Measurements from ENCODE around the gene PXT1. TPM values are rescaled to one million over a fixed set of nuclear protein-coding genes. Genes with fewer than 3 reads are reported as not detected.
A peak's percentile ranks its signal among the peaks of the same experiment; 100 is the strongest.

Gene PXT1
- total RNA-seq, 1 donor from 2014 or later: not detected

DNA sequence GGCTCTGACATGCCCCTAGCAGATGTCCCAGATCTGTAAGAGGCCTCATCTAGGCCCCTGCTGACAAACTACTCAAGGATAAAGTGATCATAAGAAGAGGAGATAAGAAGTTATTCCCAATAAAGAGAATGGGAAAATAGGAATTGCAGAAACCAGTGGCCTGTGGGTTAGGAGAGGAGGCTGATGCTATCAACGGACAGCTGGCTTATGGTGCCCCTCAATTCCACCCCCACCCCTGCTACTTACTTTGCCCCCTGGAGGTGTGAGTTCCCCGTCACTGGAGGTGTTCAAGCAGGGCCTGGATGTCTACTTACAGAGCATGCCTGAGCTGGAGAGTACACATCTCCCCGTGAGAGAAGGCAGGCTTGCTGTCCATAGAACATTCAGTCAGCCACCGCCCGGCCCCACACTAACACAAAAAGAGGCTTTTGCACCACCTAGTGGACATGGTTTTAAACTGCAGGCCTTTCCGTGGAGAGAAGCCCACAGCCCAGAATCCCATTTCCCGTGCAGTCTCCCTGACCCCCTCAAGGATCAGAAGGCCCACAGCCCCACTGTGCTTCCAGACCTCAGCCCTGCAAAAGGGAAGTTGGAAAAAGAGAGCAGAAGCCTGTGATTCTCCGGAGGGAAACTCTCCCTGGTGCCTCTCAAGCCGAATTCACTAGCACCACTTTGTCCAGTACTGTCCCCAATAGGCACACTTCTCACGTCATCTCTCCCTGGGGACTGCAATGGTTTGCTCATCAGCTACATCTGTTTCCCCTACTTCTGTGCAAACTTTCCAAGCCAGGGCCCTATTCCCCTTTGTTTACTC is 82.2 kb downstream of the PXT1 start:
- peak; percentile 92 for DNase-seq (ENCODE audit: missing footprints)

GRCh38 chr6:36358226-36358915 is 84.3 kb downstream of the PXT1 start:
- DNase-seq (ENCODE audit: missing footprints): no peak
- intact Hi-C loops (cut with DNase I): no loop called here
- ATAC-seq: no peak

More for the DNA sequence above, 82.2 kb downstream of the PXT1 start:
- ATAC-seq: peak; percentile 91
- intact Hi-C loops (cut with DNase I): loop anchor here (1.0 to 10.0 kb wide), 4 partner anchors 19 to 336 kb away; partner anchors contain the start of genes MAPK14 and SLC26A8

- no peak for DNase-seq (ENCODE audit: missing footprints)
- intact Hi-C loops (cut with DNase I): no loop called here
- no peak for ATAC-seq
These were observed 84.8 kb downstream of the PXT1 start for GRCh38 chr6:36357872-36358225.

- DNase-seq (ENCODE audit: missing footprints): no peak
- no peak for ATAC-seq
- intact Hi-C loops (cut with DNase I): no loop called here
These were observed 86.8 kb downstream of the PXT1 start for GRCh38 chr6:36355819-36356218.

- DNase-seq (ENCODE audit: missing footprints): no peak
- intact Hi-C loops (cut with DNase I): no loop called here
- ATAC-seq: no peak
These were observed 89.2 kb downstream of the PXT1 start for GRCh38 chr6:36353411-36353915.

GRCh38 chr6:36352477-36353157 is 90.0 kb downstream of the PXT1 start:
- intact Hi-C loops (cut with DNase I): no loop called here
- DNase-seq (ENCODE audit: missing footprints) (no peak), ATAC-seq (no peak)

DNA sequence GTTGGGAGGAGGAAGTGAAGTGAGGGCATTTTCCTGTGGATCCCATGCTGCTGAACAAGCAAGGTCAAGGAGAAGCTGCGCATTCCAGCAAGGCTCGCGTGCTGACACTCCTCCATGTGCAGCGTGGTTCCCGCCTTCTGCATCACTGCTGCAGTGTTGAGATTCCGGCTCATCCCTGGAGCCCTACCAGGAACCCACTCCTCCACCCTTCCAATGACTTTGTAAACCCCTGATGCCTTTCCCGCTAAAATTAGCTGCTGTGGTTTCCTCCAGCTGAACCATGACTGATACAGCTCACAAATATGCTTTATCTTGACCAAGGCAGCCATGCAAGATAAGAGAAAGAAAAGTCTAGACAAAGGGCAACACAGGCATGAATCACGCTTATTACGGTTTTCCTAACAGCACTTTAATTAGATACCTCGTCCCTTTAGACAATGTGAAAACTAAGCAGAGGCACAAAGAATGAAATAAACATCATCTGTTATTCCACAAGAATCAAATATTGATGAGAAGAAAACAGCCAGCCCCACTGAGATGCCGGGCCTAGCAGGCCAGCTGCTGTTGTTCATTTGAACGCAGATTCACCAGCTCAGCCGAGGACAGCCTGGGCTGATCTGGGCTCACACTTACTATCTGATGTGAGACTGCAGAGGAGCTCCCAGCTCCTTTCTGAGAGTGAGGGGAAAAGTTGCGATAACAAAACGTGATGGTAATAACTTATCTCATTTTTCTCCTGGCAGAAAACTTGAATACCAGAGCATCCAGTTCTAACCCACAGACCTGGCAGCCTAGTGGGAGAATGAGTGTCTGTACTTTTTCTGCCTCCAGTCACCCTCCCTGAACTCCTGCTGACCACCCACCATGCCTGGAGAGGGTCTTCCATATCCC is 91.7 kb downstream of the PXT1 start:
- no peak for ATAC-seq
- intact Hi-C loops (cut with DNase I): no loop called here
- DNase-seq (ENCODE audit: missing footprints): no peak

- intact Hi-C loops (cut with DNase I): no loop called here
- DNase-seq (ENCODE audit: missing footprints) (no peak), ATAC-seq (no peak)
These were observed 92.6 kb downstream of the PXT1 start for GRCh38 chr6:36350082-36350481.

GRCh38 chr6:36349240-36349639 is 93.4 kb downstream of the PXT1 start:
- DNase-seq (ENCODE audit: missing footprints): no peak
- no peak for ATAC-seq
- intact Hi-C loops (cut with DNase I): no loop called here

- ATAC-seq (no peak), DNase-seq (ENCODE audit: missing footprints) (no peak)
- intact Hi-C loops (cut with DNase I): no loop called here
These were observed 95.0 kb downstream of the PXT1 start for GRCh38 chr6:36347621-36348020.

DNA sequence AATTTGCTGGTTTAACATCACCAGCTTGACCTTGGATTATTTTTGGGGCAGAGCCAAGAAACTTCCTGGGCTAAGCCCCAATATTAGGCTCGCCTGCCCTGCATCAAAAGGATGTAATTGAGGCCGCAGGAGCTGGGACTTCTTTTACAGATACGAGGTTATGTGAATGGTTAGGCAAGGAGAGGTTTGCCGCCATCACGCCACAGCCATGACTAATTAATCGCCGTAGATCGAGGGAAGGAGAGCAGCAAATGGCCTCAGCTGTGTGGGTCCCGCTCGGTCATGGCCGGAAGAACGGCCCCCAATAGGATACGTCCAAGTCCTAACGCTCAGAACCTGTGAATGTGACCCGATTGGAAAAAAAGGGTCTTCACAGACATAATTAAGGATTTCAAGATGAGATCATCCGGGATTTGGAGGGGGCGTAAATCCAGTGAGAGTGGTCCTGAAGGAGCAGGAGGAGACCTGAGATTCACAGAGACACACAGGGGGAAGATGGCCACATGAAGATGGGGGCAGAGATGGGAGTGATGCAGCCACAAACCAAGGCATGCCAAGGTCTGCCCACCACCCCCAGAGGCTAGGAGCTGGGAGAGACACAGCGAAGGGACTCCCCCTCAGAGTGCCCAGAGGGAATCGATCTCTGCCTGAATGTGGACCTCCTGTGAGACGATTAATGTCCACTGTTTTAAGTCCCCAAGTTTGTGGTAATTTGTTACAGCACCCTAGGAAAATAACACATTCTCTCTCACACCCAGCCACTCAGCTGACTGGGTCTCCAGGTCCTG is 96.0 kb downstream of the PXT1 start:
- intact Hi-C loops (cut with DNase I): no loop called here
- DNase-seq (ENCODE audit: missing footprints) (no peak), ATAC-seq (no peak)

DNA sequence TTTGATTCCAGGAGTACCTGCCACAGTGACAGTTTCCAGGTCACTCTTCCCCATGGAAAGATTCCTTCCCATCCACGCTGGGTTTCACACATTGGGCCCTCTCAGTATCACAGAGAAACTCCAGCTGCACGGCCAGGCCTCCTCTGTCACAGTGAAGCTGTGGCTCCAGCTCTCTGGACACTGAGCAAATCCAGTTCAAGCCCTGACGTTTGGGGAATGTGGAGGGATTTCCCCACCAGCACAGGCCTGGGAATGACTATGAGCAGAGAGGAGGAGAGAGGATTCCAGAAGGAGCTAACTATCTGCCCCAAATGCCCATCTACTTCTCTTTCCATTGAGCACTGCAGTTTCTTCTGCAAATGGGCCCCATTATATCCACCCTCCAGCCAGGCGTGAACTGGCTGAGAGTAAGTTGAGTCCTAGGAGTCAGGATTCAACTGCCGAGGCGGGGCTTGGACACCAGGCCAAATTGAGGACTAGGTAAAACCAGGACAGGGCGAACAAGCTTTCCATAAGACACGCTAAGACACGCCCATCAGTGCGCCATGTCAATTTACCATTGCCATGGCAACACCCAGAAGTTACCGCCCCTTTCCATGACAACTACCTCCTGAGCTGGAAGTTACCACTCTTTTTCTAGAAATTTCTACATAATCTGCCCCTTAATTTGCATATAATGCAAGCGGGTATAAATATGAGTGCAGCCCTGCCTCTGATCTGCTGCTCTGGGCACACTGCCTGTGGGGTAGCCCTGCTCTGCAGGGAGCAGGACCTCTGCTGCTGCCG is 96.8 kb downstream of the PXT1 start:
- no peak for ATAC-seq
- no peak for DNase-seq (ENCODE audit: missing footprints)
- intact Hi-C loops (cut with DNase I): no loop called here

DNA sequence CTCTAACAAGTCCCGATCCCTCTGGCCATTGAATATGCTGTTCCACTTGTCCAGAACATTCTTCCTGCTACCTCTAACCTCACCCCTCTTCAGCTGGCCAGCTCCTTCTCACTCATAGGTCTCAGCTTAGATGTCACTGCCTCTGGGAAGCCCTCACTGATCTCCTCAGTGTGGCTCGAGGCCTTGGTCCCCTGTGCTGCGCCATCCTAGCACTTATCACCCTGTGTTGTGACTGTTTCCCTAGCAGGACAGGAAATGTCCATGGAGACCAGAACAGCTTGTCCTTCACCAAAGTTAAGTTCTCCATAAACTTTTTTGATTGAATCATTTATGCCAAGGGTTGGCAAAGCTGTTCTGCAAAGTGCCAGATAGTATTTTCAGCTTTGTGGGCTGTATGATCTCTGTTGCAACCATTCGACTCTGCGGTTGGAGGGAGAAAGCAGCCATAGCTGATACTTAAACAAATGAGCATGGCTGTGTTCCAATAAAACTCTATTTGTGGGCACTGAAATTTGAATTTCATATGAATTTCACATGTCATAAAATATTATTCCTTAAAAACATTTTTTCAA is 99.5 kb downstream of the PXT1 start:
- ATAC-seq (peak; percentile 42), DNase-seq (ENCODE audit: missing footprints) (no peak)
- intact Hi-C loops (cut with DNase I): no loop called here

DNA sequence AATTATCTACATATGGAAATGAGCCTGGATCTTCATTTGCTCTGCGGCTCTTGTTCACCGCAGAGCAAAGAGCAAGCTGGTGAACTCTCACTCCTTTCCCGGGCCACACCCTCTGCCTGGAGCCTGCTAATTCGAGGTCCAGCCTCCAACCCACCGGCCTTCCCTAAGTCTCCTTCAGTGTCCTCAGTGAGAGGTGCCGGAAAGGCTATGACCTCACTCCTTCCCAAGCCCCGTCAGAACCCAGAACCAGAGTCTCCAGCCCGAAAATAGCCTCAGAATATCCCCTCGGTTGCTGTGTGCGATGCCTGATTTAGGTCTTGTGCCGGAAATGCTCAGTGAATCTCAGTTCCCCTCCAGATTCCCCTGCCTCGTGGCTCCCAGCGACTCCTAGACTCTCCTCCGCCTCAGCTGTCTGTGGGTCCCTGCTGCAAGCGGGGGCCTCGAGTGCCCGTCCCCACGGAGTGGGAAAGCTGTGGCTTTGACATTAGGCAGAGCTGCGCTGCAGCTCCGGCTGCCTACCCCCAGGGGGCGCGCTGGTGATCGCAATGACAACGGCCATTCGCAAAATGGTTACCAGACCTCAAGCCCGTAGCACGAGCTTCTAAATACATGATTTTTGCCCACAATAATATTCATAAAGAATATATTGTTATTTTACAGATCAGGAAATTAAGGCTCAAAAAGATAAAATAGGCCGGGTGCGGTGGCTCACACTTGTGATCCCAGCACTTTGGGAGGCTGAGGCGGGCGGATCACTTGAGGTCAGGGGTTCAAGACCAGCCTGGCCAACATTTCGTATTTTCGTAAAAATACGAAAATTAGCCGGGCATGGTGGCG is 101.8 kb downstream of the PXT1 start:
- peak; percentile 75 for ATAC-seq
- intact Hi-C loops (cut with DNase I): loop anchor here (1.0 kb wide), 1 partner anchor 19 kb away; no protein-coding TSS in a partner anchor
- peak; percentile 89 for DNase-seq (ENCODE audit: missing footprints)

Data from Right ventricle myocardium inferior (tissue), 1 donor.